ENCODE results near the gene GNB1L.

DNA sequence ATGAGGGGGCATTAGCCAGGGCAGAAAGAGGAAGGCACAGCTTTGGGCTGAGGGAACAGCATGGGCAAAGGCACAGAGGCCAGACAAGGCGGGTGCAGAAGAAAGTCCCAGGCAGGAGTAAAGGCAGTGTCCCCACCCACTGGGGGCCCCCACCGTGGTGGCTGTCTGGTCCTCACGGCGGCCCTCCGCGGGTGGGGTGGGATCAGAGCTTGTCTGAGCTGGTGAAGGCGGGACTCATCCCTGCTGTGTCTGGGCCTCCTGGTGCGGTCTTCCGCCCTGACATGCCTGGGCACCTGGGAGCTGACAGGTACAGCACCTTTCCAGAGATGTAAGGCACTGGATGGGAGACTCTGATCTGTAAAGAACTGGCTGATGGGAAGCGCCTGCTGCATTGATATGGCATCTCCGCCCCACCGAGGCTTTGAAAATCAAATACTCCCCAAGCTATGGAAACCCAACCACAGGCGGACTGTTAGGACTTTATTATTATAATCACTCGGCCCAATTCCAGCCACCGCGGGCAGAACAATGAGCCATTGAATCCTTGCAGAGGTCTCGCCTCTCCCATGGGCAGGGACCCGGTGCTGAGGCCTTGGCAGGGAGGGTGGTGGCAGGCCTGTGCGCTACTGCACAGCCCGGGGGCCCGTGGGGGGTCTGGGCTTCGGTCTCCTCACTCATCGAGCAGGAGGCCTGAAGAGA is 14.2 kb upstream of the GNB1L start:
- TF ChIP-seq EZH2 (IDR thresholded peaks at IDR 0.05; ENCODE audit: insufficient read depth, poor library complexity, severe bottlenecking) (no peak), EZH2phosphoT487 (IDR thresholded peaks at IDR 0.05; ENCODE audit: insufficient read depth, low read depth) (no peak)

All from GM23248 (cell line).